Mucosa of gallbladder (tissue), 1 donor: ENCODE results near the gene PLPPR3. TPM values are rescaled to one million over a fixed set of nuclear protein-coding genes. Genes with fewer than 3 reads are reported as not detected.
"Not testable (repeated sequence)": the region's sequence is repeated elsewhere in the genome, so short reads cannot be mapped to it uniquely, and the experiment has no call there.

ENCODE experiments used
- DNase-seq: peaks from one replicate; pipeline ENCODE4 v3.0.0-alpha.2; 2020; ENCODE audit warnings: low spot score
- total RNA-seq: library from RNA; stranded (reverse); gene quantifications from one replicate; pipeline ENCODE4 v1.2.1, GENCODE V29; 2021
- donor health status: DM: no; HTN: no; CAD: no.

The PLPPR3 gene
- total RNA-seq, 1 donor from 2014 or later = 0.20 TPM

- no peak for DNase-seq
Measured at GRCh38 chr19:829129-829758, 7.5 kb upstream of the PLPPR3 start.

- no peak for DNase-seq
Measured at GRCh38 chr19:827710-828321, 6.1 kb upstream of the PLPPR3 start, which contains the start of gene AZU1. TSS of gene AZU1 (plus strand) at chr19:827837. CDS start at chr19:827847, 10 bp downstream.

GRCh38 chr19:827314-827709 is 5.6 kb upstream of the PLPPR3 start:
- DNase-seq = no peak

- no peak for DNase-seq
Measured at GRCh38 chr19:825897-826644, 4.3 kb upstream of the PLPPR3 start.

GRCh38 chr19:824885-825284 is 3.1 kb upstream of the PLPPR3 start:
- no peak for DNase-seq

- no peak for DNase-seq
Measured at GRCh38 chr19:823565-824121, 1.9 kb upstream of the PLPPR3 start.

GRCh38 chr19:821231-821824 is 427 bp downstream of the PLPPR3 start:
- DNase-seq = no peak

- DNase-seq = not testable (repeated sequence)
Measured at GRCh38 chr19:820212-820611, 1.5 kb downstream of the PLPPR3 start.

GRCh38 chr19:816500-816857 is 5.3 kb downstream of the PLPPR3 start:
- DNase-seq = no peak

- DNase-seq = no peak
Measured at GRCh38 chr19:815775-816499, 5.8 kb downstream of the PLPPR3 start.

- no peak for DNase-seq
Measured at GRCh38 chr19:815079-815774, 6.5 kb downstream of the PLPPR3 start.

GRCh38 chr19:814152-815078 is 7.3 kb downstream of the PLPPR3 start:
- DNase-seq = no peak

GRCh38 chr19:813219-814151 is 8.3 kb downstream of the PLPPR3 start:
- no peak for DNase-seq

- DNase-seq = no peak
Measured at GRCh38 chr19:812747-813218, 9.0 kb downstream of the PLPPR3 start.

GRCh38 chr19:812049-812746 is 9.6 kb downstream of the PLPPR3 start:
- no peak for DNase-seq

GRCh38 chr19:811506-812048 is 10.2 kb downstream of the PLPPR3 start:
- no peak for DNase-seq

- no peak for DNase-seq
Measured at GRCh38 chr19:810883-811489, 10.8 kb downstream of the PLPPR3 start.
